Activated B cell treated with CpG ODN at 0.5 μM for 24 hours (primary cell): Measurements from ENCODE around the gene PACRG. TPM values are rescaled to one million over a fixed set of nuclear protein-coding genes. Genes with fewer than 3 reads are reported as not detected.

ENCODE experiments used
- ATAC-seq: fragments of 200-7000 bp; cut with Tn5 transposase; one replicate; pipeline ENCODE4 v1.10.0; 2021; ENCODE audit warnings: low read depth, mild to moderate bottlenecking, moderate library complexity
- CTCF ChIA-PET: fragments of 350-600 bp; sonication (Branson Sonifier 250); formaldehyde crosslinking; loops from one replicate; lab custom pipeline; 2021; ENCODE audit warnings: antibody characterized with exemption; lab: Charles Lee
- POLR2A ChIA-PET: fragments of 350-600 bp; sonication (Branson Sonifier 250); formaldehyde crosslinking; loops from one replicate; lab custom pipeline; 2021; ENCODE audit warnings: antibody characterized with exemption; lab: Charles Lee
- DNase-seq: peaks from one replicate; pipeline ENCODE4 v3.0.0; 2022
- H3K27ac Mint-ChIP-seq: one replicate; pipeline ENCODE4 v1.8.0; 2020; ENCODE audit warnings: mixed read lengths
- H3K27me3 Mint-ChIP-seq: one replicate; pipeline ENCODE4 v1.8.0; 2021; ENCODE audit warnings: mixed read lengths
- H3K36me3 Mint-ChIP-seq: one replicate; pipeline ENCODE4 v1.8.0; 2021; ENCODE audit warnings: low read depth, mixed read lengths
- H3K4me1 Mint-ChIP-seq: one replicate; pipeline ENCODE4 v1.8.0; 2021; ENCODE audit warnings: mixed read lengths
- H3K4me3 Mint-ChIP-seq: one replicate; pipeline ENCODE4 v1.8.0; 2020; ENCODE audit warnings: mild to moderate bottlenecking, mixed read lengths
- H3K9me3 Mint-ChIP-seq: one replicate; pipeline ENCODE4 v1.8.0; 2020; ENCODE audit warnings: mixed read lengths
- intact Hi-C: fragments of 100-400 bp; cut with micrococcal nuclease; formaldehyde crosslinking; loops from one replicate; pipeline ENCODE4 v1.15.1; 2024
- total RNA-seq: library from RNA; stranded (reverse); gene quantifications from 2 replicates; pipeline ENCODE4 v1.2.3, GENCODE V29; 2022
- TF ChIP-seq, protein P1 (sequence below): fragments of 200-600 bp; IDR thresholded peaks from one replicate; pipeline ENCODE4 v1.8.0; 2022; ENCODE audit warnings: antibody characterized with exemption, mild to moderate bottlenecking

Gene PACRG
- total RNA-seq, 1 donor from 2014 or later, result not detected

DNA sequence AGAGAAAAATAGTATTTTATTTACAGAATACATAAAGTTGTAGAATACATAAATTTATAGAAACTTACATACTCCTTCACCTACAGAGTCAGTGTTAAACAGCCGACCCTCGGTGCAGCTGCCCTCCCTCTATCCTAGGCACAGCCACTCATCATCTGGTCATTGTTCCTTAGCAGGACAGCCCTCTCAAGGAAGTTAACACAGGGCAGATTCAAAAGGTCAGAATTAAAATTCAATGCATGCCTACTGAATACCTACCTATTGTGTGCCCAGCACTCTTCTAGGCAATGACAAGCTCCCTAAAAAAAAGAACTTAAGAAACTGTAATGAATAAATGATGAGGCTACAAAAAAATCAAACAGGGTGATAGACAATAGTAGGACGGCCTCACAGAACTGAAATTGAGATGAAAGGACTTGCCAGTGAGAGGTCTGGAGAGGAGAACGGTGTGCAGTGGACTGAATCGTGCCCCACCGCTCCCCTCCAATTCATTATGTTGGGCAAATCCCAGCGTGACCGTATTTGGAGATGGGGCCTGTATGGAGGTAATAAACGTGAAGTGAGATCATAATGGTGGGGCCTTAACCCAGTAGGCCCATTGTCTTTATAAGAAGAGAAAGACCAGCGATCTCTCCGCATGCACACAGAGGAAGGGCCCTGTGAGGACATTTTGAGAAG lies 326.0 kb downstream of the PACRG start:
- H3K4me3 Mint-ChIP-seq, result no peak overlapping the region

DNA sequence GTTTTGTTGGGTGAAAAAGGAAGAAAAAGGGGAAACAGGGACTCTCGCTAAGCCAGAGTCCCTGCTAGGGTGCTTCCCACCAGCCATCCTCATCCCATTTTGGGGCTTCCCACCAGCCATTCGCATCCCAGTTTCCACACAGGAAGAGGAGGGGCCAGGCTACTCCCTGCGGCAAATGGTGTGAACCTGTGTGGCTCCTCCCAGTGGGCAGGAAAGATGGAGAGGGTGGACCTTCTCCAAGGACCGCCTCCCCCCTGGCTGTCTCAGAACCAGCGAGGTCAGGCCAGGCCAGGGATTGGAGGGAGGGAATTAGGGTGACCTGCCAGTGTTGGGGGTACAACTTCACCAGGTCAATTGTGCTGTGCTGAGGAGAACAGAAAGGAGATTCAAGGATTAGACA lies 326.9 kb downstream of the PACRG start:
- no peak for DNase-seq
- ChIA-PET POLR2A (no interaction called here), CTCF (no interaction called here)
- Mint-ChIP-seq H3K4me1 (no peaks in the 10 kb centered on the region), H3K27ac (no peak overlapping the region), H3K9me3 (peaks cover 2% of the 10 kb centered on the region), H3K4me3 (no peak overlapping the region), H3K27me3 (no peaks in the 10 kb centered on the region), H3K36me3 (no peaks in the 10 kb centered on the region)
- TF ChIP-seq, protein P1, sequence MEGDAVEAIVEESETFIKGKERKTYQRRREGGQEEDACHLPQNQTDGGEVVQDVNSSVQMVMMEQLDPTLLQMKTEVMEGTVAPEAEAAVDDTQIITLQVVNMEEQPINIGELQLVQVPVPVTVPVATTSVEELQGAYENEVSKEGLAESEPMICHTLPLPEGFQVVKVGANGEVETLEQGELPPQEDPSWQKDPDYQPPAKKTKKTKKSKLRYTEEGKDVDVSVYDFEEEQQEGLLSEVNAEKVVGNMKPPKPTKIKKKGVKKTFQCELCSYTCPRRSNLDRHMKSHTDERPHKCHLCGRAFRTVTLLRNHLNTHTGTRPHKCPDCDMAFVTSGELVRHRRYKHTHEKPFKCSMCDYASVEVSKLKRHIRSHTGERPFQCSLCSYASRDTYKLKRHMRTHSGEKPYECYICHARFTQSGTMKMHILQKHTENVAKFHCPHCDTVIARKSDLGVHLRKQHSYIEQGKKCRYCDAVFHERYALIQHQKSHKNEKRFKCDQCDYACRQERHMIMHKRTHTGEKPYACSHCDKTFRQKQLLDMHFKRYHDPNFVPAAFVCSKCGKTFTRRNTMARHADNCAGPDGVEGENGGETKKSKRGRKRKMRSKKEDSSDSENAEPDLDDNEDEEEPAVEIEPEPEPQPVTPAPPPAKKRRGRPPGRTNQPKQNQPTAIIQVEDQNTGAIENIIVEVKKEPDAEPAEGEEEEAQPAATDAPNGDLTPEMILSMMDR, result no peak
- no peak for ATAC-seq
- intact Hi-C loops, result no loop called here

More for the DNA sequence above, 326.0 kb downstream of the PACRG start:
- POLR2A ChIA-PET, result no interaction called here
- Mint-ChIP-seq H3K27me3 (no peaks in the 10 kb centered on the region), H3K4me1 (no peaks in the 10 kb centered on the region), H3K36me3 (no peaks in the 10 kb centered on the region), H3K9me3 (no peaks in the 10 kb centered on the region), H3K27ac (no peak overlapping the region)
- intact Hi-C loops, result no loop called here
- TF ChIP-seq, protein P1, result no peak
- CTCF ChIA-PET, result no interaction called here
- no peak for DNase-seq
- no peak for ATAC-seq

DNA sequence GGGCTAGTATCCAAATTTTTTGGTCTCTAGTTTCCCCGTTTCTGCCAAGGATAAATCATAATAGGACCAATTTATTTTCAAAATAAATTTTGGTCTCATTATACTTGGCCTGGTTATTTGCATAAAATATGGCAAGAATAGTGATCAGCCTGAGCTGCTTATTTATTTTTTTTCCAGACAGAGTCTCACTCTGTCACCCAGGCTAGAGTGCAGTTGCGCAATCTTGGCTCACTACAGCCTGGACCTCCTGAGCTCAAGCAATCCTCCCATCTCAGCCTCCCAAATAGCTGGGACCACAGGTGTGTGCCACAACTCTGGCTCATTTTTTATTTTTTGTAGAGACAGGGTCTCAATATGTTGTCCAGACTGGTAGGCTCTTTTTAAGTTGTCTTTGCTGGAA lies 329.5 kb downstream of the PACRG start:
- H3K4me3 Mint-ChIP-seq, result no peak overlapping the region
- no peaks in the 10 kb centered on the region for H3K4me1 Mint-ChIP-seq
- POLR2A ChIA-PET, result no interaction called here
- H3K9me3 Mint-ChIP-seq, result peaks cover 2% of the 10 kb centered on the region
- intact Hi-C loops, result no loop called here
- no peaks in the 10 kb centered on the region for H3K36me3 Mint-ChIP-seq
- CTCF ChIA-PET, result no interaction called here
- TF ChIP-seq, protein P1, result no peak
- DNase-seq (no peak), ATAC-seq (no peak)
- no peaks in the 10 kb centered on the region for H3K27me3 Mint-ChIP-seq
- no peak overlapping the region for H3K27ac Mint-ChIP-seq

DNA sequence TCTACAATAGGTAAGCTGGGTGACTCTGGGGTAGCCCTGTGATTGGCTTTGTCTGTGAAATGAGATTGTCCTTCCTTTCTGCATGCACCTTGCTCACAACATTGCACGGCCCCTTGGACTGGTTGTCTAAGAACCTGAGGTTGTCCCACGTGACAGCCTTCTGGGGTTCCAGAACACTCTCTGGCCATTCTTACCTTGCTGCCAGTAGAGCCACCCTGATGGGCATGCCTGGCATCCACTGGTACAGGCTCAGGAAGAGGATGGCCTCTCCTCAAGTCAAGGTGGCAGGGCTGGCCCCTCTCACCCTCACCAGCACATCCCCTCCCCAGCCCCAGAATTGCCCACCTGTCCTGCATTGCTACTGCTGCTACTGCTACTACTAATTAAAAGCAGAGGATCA lies 335.0 kb downstream of the PACRG start:
- Mint-ChIP-seq H3K4me3 (no peak overlapping the region), H3K4me1 (no peaks in the 10 kb centered on the region), H3K27ac (no peak overlapping the region), H3K36me3 (no peaks in the 10 kb centered on the region), H3K9me3 (peaks cover 2% of the 10 kb centered on the region), H3K27me3 (no peaks in the 10 kb centered on the region)
- TF ChIP-seq, protein P1, result no peak
- DNase-seq, result no peak
- intact Hi-C loops, result no loop called here
- no peak for ATAC-seq
- ChIA-PET POLR2A (no interaction called here), CTCF (no interaction called here)

DNA sequence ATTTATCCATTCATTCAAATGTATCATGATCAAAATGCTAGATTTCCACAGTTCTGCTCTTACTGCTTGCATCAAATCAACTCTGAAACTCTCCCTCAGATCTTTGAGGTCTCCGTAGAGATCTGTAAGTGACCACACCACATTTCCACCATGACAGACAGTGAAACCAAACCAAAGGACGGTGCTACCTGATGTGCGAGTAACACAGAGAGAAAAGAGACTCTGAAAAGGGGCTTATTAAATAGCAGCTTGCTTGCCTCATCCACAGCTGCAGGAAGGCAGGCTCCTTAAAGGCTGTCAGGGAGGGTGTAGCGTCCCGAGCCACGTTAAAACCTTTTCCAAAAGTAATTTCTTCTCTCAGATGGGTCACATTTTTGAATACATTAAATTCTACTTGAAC lies 335.8 kb downstream of the PACRG start:
- intact Hi-C loops, result no loop called here
- TF ChIP-seq, protein P1, result no peak
- no peak for DNase-seq
- peaks cover 2% of the 10 kb centered on the region for H3K9me3 Mint-ChIP-seq
- H3K27ac Mint-ChIP-seq, result no peak overlapping the region
- H3K4me1 Mint-ChIP-seq, result no peaks in the 10 kb centered on the region
- POLR2A ChIA-PET, result no interaction called here
- ATAC-seq, result no peak
- no peaks in the 10 kb centered on the region for H3K27me3 Mint-ChIP-seq
- no peaks in the 10 kb centered on the region for H3K36me3 Mint-ChIP-seq
- no peak overlapping the region for H3K4me3 Mint-ChIP-seq
- CTCF ChIA-PET, result no interaction called here
